ENCODE data around the gene TMEM239. TPM values are rescaled to one million over a fixed set of nuclear protein-coding genes. Genes with fewer than 3 reads are reported as not detected.
A peak's percentile ranks its signal among the peaks of the same experiment; 100 is the strongest.

Gene TMEM239
- total RNA-seq, 1 donor from 2014 or later: not detected

- Histone ChIP-seq H3K36me3 (ENCODE audit: control insufficient read depth, insufficient read depth, low read length) (no peaks in the 10 kb centered on the region), H3K4me3 (ENCODE audit: low read depth, low read length) (no peak overlapping the region), H3K27me3 (ENCODE audit: control insufficient read depth, insufficient read depth, low read length) (peaks cover 44% of the 10 kb centered on the region)
- no peak for TF ChIP-seq CTCF (IDR thresholded peaks at IDR 0.05; ENCODE audit: insufficient read depth, low read length, poor library complexity, severe bottlenecking)
- DNase-seq (ENCODE audit: low read depth): no peak
Observed at GRCh38 chr20:2798095-2798805, 17.9 kb upstream of the TMEM239 start.

- peaks cover 48% of the 10 kb centered on the region for H3K27me3 ChIP-seq (ENCODE audit: control insufficient read depth, insufficient read depth, low read length)
- no peak for DNase-seq (ENCODE audit: low read depth)
- no peak overlapping the region for H3K4me3 ChIP-seq (ENCODE audit: low read depth, low read length)
- no peaks in the 10 kb centered on the region for H3K36me3 ChIP-seq (ENCODE audit: control insufficient read depth, insufficient read depth, low read length)
- no peak for TF ChIP-seq CTCF (IDR thresholded peaks at IDR 0.05; ENCODE audit: insufficient read depth, low read length, poor library complexity, severe bottlenecking)
Observed at GRCh38 chr20:2798814-2799213, 17.4 kb upstream of the TMEM239 start.

GRCh38 chr20:2799271-2799670 lies 16.9 kb upstream of the TMEM239 start:
- no peak for TF ChIP-seq CTCF (IDR thresholded peaks at IDR 0.05; ENCODE audit: insufficient read depth, low read length, poor library complexity, severe bottlenecking)
- DNase-seq (ENCODE audit: low read depth): no peak
- Histone ChIP-seq H3K4me3 (ENCODE audit: low read depth, low read length) (peak overlapping the region; percentile 51), H3K27me3 (ENCODE audit: control insufficient read depth, insufficient read depth, low read length) (peaks cover 53% of the 10 kb centered on the region), H3K36me3 (ENCODE audit: control insufficient read depth, insufficient read depth, low read length) (no peaks in the 10 kb centered on the region)

- no peak for TF ChIP-seq CTCF (IDR thresholded peaks at IDR 0.05; ENCODE audit: insufficient read depth, low read length, poor library complexity, severe bottlenecking)
- DNase-seq (ENCODE audit: low read depth): no peak
- no peaks in the 10 kb centered on the region for H3K36me3 ChIP-seq (ENCODE audit: control insufficient read depth, insufficient read depth, low read length)
- H3K4me3 ChIP-seq (ENCODE audit: low read depth, low read length): peak overlapping the region; percentile 51
- peaks cover 59% of the 10 kb centered on the region for H3K27me3 ChIP-seq (ENCODE audit: control insufficient read depth, insufficient read depth, low read length)
Observed at GRCh38 chr20:2799688-2800520, 16.3 kb upstream of the TMEM239 start.

GRCh38 chr20:2800521-2801285 lies 15.5 kb upstream of the TMEM239 start, which contains the start of gene CPXM1:
Gene CPXM1 (minus strand): TSS chr20:2800627. CDS start chr20:2800572, 55 bp downstream.
- Histone ChIP-seq H3K27me3 (ENCODE audit: control insufficient read depth, insufficient read depth, low read length) (peaks cover 67% of the 10 kb centered on the region), H3K4me3 (ENCODE audit: low read depth, low read length) (peak within 1 kb of the TSS; percentile 51), H3K36me3 (ENCODE audit: control insufficient read depth, insufficient read depth, low read length) (no peaks in the 10 kb centered on the region)
- no peak for DNase-seq (ENCODE audit: low read depth)
- peak; percentile 4 for TF ChIP-seq CTCF (IDR thresholded peaks at IDR 0.05; ENCODE audit: insufficient read depth, low read length, poor library complexity, severe bottlenecking)

Measured in kidney epithelial cell (primary cell).